Mesendoderm (in vitro differentiated cells): ENCODE data around the gene ZNF580.

ENCODE experiments used
- DNase-seq: peaks from one replicate; pipeline ENCODE4 v3.0.0; 2013
- H2AK5ac ChIP-seq: 2 replicates; pipeline ENCODE4 v1.6.1; 2013; ENCODE audit warnings: low read length, inconsistent platforms
- H2BK120ac ChIP-seq: 2 replicates; pipeline ENCODE4 v1.6.1; 2013; ENCODE audit warnings: low read depth, mild to moderate bottlenecking, low read length, moderate library complexity, mixed read lengths
- H2BK15ac ChIP-seq: replicated peaks from 2 replicates; pipeline ENCODE4 v1.6.1; 2013; ENCODE audit warnings: low read depth, mild to moderate bottlenecking, moderate library complexity
- H2BK5ac ChIP-seq: 2 replicates; pipeline ENCODE4 v1.6.1; 2013; ENCODE audit warnings: low read length, inconsistent platforms
- H3K18ac ChIP-seq: 2 replicates; pipeline ENCODE4 v1.6.1; 2013; ENCODE audit warnings: mild to moderate bottlenecking, low read length, mixed read lengths
- H3K23ac ChIP-seq: one replicate; pipeline ENCODE4 v1.6.1; 2013; ENCODE audit warnings: low read length
- H3K27ac ChIP-seq: 2 replicates; pipeline ENCODE4 v1.5.1; 2013; ENCODE audit warnings: low read depth, mild to moderate bottlenecking, inconsistent platforms, low read length, moderate library complexity
- H3K27me3 ChIP-seq: 2 replicates; pipeline ENCODE4 v1.6.1; 2013; ENCODE audit warnings: low read length, control low read depth, mild to moderate bottlenecking, inconsistent platforms; ENCODE audit not compliant: insufficient read depth, poor library complexity
- H3K36me3 ChIP-seq: 2 replicates; pipeline ENCODE4 v1.6.1; 2013; ENCODE audit warnings: low read length, inconsistent platforms; ENCODE audit not compliant: control insufficient read depth, insufficient read depth
- H3K4ac ChIP-seq: one replicate; pipeline ENCODE4 v1.6.1; 2013; ENCODE audit warnings: low read depth, mild to moderate bottlenecking, low read length, moderate library complexity
- H3K4me1 ChIP-seq: 2 replicates; pipeline ENCODE4 v1.6.1; 2013; ENCODE audit warnings: low read depth, low read length, inconsistent platforms; ENCODE audit not compliant: control insufficient read depth
- H3K4me2 ChIP-seq: 2 replicates; pipeline ENCODE4 v1.6.1; 2013; ENCODE audit warnings: low read length
- H3K4me3 ChIP-seq: 2 replicates; pipeline ENCODE4 v1.5.1; 2013; ENCODE audit warnings: mild to moderate bottlenecking, low read length
- H3K56ac ChIP-seq: one replicate; pipeline ENCODE4 v1.6.1; 2013; ENCODE audit warnings: low read length
- H3K79me1 ChIP-seq: 2 replicates; pipeline ENCODE4 v1.6.1; 2013; ENCODE audit warnings: low read length, inconsistent platforms
- H3K79me2 ChIP-seq: 2 replicates; pipeline ENCODE4 v1.6.1; 2013; ENCODE audit warnings: mild to moderate bottlenecking, low read length; ENCODE audit not compliant: control insufficient read depth, insufficient read depth
- H3K9ac ChIP-seq: 2 replicates; pipeline ENCODE4 v1.6.1; 2013; ENCODE audit warnings: low read length, inconsistent platforms
- H4K5ac ChIP-seq: one replicate; pipeline ENCODE4 v1.6.1; 2013; ENCODE audit warnings: low read length
- H4K8ac ChIP-seq: one replicate; pipeline ENCODE4 v1.6.1; 2013; ENCODE audit warnings: low read depth, mild to moderate bottlenecking, control low read depth, low read length, moderate library complexity
- WGBS: extraction: QIAGEN DNeasy Blood & Tissue Kit; methylation state at CpG from one replicate; pipeline ENCODE4 v1.1.7; 2013; ENCODE audit warnings: low lambda C conversion rate, missing lambda C conversion rate; ENCODE audit not compliant: insufficient coverage; ENCODE audit errors: extremely low coverage; 5-methylcytosine and 5-hydroxymethylcytosine counted together

ZNF580 gene

GRCh38 chr19:55614711-55615542 lies 25.9 kb upstream of the ZNF580 start:
- Histone ChIP-seq H2BK120ac (no peak overlapping the region), H3K18ac (no peak overlapping the region), H4K8ac (no peak overlapping the region), H3K4me3 (no peak overlapping the region), H3K27me3 (no peaks in the 10 kb centered on the region), H3K79me2 (no peaks in the 10 kb centered on the region), H3K79me1 (no peaks in the 10 kb centered on the region), H3K23ac (no peak overlapping the region), H3K4me2 (no peak overlapping the region), H3K36me3 (peaks cover 4% of the 10 kb centered on the region), H3K9ac (no peak overlapping the region), H3K27ac (no peak overlapping the region), H2BK5ac (no peak overlapping the region), H3K4ac (no peak overlapping the region), H3K4me1 (no peaks in the 10 kb centered on the region), H2BK15ac (no peak overlapping the region), H3K56ac (no peak overlapping the region), H4K5ac (no peak overlapping the region), H2AK5ac (no peak overlapping the region)
- DNase-seq, result no peak
- no CpG with 5 or more reads among the region's 98 CpGs for WGBS

- Histone ChIP-seq H2AK5ac (no peak overlapping the region), H2BK15ac (no peak overlapping the region), H2BK5ac (no peak overlapping the region), H3K27ac (no peak overlapping the region), H3K4ac (no peak overlapping the region), H3K36me3 (peaks cover 4% of the 10 kb centered on the region), H3K18ac (no peak overlapping the region), H3K56ac (no peak overlapping the region), H3K4me3 (no peak overlapping the region), H3K23ac (no peak overlapping the region), H3K4me1 (no peaks in the 10 kb centered on the region), H3K79me2 (no peaks in the 10 kb centered on the region), H3K9ac (no peak overlapping the region), H4K8ac (no peak overlapping the region), H3K27me3 (no peaks in the 10 kb centered on the region), H4K5ac (no peak overlapping the region), H3K79me1 (no peaks in the 10 kb centered on the region), H3K4me2 (no peak overlapping the region), H2BK120ac (no peak overlapping the region)
- no CpG with 5 or more reads among the region's 88 CpGs for WGBS
- DNase-seq, result no peak
These were observed 25.0 kb upstream of the ZNF580 start for GRCh38 chr19:55615543-55616394.

- WGBS, result no CpG with 5 or more reads among the region's 38 CpGs
- Histone ChIP-seq H3K18ac (no peak overlapping the region), H4K5ac (no peak overlapping the region), H3K56ac (no peak overlapping the region), H4K8ac (no peak overlapping the region), H3K4me2 (no peak overlapping the region), H3K36me3 (peaks cover 4% of the 10 kb centered on the region), H2BK15ac (no peak overlapping the region), H3K79me2 (no peaks in the 10 kb centered on the region), H2BK5ac (no peak overlapping the region), H2BK120ac (no peak overlapping the region), H3K9ac (no peak overlapping the region), H3K23ac (no peak overlapping the region), H3K27me3 (no peaks in the 10 kb centered on the region), H3K27ac (no peak overlapping the region), H2AK5ac (no peak overlapping the region), H3K4me1 (no peaks in the 10 kb centered on the region), H3K79me1 (no peaks in the 10 kb centered on the region), H3K4me3 (no peak overlapping the region), H3K4ac (no peak overlapping the region)
- no peak for DNase-seq
These were observed 24.4 kb upstream of the ZNF580 start for GRCh38 chr19:55616395-55616875.

GRCh38 chr19:55617426-55617825 lies 23.4 kb upstream of the ZNF580 start:
- Histone ChIP-seq H3K18ac (no peak overlapping the region), H4K8ac (no peak overlapping the region), H3K79me2 (no peaks in the 10 kb centered on the region), H4K5ac (no peak overlapping the region), H3K9ac (no peak overlapping the region), H3K23ac (no peak overlapping the region), H3K4me3 (no peak overlapping the region), H3K4me2 (no peak overlapping the region), H2BK5ac (no peak overlapping the region), H2AK5ac (no peak overlapping the region), H3K79me1 (no peaks in the 10 kb centered on the region), H3K36me3 (peaks cover 4% of the 10 kb centered on the region), H3K27ac (no peak overlapping the region), H2BK120ac (no peak overlapping the region), H2BK15ac (no peak overlapping the region), H3K27me3 (no peaks in the 10 kb centered on the region), H3K4me1 (no peaks in the 10 kb centered on the region), H3K4ac (no peak overlapping the region), H3K56ac (no peak overlapping the region)
- DNase-seq, result no peak
- no CpG with 5 or more reads among the region's 8 CpGs for WGBS

- no peak overlapping the region for H2AK5ac ChIP-seq
- H3K9ac ChIP-seq, result no peak overlapping the region
- no peak overlapping the region for H3K4me3 ChIP-seq
- H3K56ac ChIP-seq, result no peak overlapping the region
- no peak overlapping the region for H3K27ac ChIP-seq
- no peak overlapping the region for H3K18ac ChIP-seq
- no peak overlapping the region for H2BK5ac ChIP-seq
- no peak for DNase-seq
- H3K79me1 ChIP-seq, result no peaks in the 10 kb centered on the region
- no peak overlapping the region for H3K4ac ChIP-seq
- peaks cover 4% of the 10 kb centered on the region for H3K36me3 ChIP-seq
- no peak overlapping the region for H4K5ac ChIP-seq
- H3K27me3 ChIP-seq, result no peaks in the 10 kb centered on the region
- no peak overlapping the region for H2BK120ac ChIP-seq
- H3K4me2 ChIP-seq, result no peak overlapping the region
- H3K4me1 ChIP-seq, result no peaks in the 10 kb centered on the region
- no peaks in the 10 kb centered on the region for H3K79me2 ChIP-seq
- H4K8ac ChIP-seq, result no peak overlapping the region
- WGBS, result no CpG with 5 or more reads among the region's 7 CpGs
- H2BK15ac ChIP-seq, result no peak overlapping the region
- H3K23ac ChIP-seq, result no peak overlapping the region
These were observed 22.4 kb upstream of the ZNF580 start for GRCh38 chr19:55618426-55618825.
